CD4-positive, alpha-beta T cell treated with Interferon alpha-2 for 1 hour (primary cell): ENCODE results near the gene CTTNBP2NL.
"Not testable (repeated sequence)": the region's sequence is repeated elsewhere in the genome, so short reads cannot be mapped to it uniquely, and the experiment has no call there.

Experiments used
- DNase-seq, 2 donors: peaks; one replicate each; pipeline ENCODE4 v3.0.0-alpha.2; 2020 to 2022

CTTNBP2NL gene

DNA sequence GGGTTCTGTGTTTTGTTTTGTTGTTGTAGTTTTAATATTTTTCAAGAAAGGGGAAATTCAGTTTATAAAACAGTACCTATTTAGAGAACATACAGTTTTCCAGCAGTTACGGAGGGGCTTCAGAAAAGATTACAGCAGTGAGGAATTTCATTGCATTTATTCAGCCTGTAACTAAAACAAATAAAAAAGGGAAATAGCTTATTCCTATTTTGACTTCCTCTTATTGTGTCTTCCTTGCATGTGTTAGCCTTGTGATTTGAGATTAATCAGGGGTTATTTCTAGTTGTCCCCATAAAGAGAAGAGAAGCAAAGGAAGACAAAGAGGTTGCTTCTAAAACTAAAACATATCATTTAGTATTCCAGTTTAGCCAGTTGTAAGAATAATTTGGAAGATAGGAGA lies 35.0 kb downstream of the CTTNBP2NL start:
- DNase-seq = no peak

GRCh38 chr1:112435448-112435847 lies 39.4 kb downstream of the CTTNBP2NL start:
- DNase-seq = no peak

DNA sequence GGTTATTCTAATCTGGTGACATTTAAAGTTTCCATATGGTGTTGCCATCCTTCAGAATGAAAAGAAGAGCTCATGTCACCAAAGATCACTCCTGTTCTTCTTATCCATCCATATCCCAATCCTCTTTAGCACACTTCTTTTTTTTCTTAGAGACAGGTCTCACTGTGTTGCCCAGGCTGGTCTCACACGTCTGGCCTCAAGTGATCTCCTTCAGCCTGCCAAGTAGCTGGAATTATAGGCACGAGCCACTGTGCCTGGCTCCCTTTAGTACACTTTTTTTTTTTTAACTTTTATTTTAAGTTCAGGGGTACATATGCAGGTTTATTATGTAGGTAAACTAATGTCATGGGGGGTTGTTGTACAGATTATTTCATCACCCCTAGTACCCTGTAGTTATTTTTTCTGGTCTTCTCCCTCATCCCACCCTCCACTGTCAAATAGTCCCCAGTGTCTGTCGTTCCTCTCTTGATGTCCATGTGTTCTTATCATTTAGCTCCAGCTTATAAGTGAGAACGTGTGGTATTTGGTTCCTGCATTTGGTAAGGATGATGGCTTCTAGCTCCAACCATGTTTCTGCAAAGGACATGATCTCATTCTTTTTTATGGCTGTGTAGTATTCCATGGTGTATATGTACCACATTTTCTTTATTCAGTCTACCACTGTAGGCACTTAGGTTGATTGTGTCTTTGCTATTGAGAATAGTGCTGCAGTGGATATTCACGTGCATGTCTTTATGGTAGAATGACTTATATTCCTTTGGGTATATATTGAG lies 40.6 kb downstream of the CTTNBP2NL start:
- DNase-seq = no peak

DNA sequence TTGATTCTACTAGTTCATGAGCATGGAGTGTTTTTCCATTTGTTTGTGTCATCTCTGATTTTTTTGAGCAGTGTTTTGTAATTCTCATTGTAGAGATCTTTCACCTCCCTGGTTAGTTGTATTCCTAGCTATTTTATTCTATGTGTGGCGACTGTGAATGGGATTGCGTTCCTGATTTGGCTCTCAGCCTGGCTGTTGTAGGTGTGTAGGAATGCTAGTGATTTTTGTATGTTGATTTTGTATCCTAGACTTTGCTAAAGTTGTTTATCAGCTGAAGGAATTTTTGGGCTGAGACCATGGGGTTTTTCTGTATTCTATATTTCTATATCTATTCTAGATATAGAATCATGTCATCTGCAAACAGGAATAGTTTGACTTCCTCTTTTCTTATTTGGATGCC lies 42.1 kb downstream of the CTTNBP2NL start:
- not testable (repeated sequence) for DNase-seq

- no peak for DNase-seq
Measured at GRCh38 chr1:112439592-112439991, 43.6 kb downstream of the CTTNBP2NL start.

DNA sequence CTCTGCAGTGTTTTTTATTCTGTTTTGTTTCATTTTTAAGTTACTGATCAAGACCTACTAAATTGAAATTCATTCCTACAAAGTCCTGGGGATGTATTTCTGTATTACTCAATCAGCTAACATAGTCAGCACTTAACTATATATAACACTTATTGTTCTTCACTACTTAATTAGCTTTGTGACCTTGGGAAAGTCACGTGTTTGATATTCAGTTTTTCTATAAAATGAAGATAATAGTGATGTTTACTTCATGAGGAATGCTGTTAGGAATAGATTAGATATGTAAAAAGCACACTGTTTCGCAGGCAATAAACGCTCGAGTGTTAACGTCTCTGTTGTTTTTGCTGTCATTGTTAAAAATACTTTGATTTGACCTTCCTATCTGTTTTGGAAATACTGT lies 44.6 kb downstream of the CTTNBP2NL start:
- no peak for DNase-seq

- no peak for DNase-seq
Measured at GRCh38 chr1:112444269-112444668, 48.3 kb downstream of the CTTNBP2NL start.

DNA sequence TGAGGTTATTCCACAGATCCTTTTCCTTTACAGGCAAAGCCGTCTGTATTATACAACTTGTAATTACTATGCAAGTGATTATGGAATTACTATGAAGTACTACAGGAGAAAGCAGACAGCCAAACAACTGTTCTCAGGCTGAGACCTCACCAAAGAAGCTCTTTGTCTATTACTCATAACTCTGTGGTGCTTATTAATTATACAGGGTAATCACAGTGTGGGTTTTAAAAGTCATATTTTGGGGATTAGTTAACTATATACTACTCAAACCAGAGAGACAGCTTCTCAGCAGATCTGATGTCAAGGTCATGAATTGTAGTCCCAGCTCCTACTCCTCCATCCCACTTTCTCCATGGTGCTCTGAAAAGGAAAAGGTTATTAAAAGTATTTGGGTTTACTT lies 49.6 kb downstream of the CTTNBP2NL start:
- DNase-seq = no peak

GRCh38 chr1:112446411-112446810 lies 50.4 kb downstream of the CTTNBP2NL start:
- DNase-seq = no peak

DNA sequence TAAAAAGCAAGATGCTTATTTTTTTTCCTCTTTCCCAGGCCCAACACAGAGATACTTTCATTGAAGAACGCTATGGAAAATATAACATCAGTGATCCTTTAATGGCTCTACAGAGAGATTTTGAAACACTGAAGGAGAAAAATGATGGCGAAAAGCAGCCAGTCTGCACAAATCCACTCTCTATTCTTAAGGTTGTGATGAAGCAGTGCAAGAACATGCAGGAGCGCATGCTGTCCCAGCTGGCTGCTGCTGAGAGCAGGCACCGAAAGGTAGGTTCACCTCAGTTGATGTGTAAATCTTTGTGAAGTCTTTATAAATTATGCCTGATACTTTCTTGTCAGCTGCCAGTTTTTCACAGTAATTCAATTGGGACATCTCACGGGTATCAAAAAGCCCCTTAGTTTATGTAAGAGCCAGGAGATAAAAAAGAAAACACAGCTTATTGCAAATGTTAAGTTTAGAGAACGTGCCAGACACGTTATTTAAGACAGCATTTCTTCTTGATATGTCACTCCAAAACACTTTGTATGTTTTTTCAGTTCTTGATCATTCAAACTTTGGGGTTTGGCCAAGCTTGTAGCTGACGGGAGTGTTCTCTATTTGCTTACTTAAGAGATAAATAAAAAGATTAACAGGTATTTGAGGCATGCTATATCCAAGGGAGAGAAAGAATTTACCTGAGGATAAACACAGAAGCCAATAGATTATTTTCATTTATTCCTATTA lies 53.1 kb downstream of the CTTNBP2NL start:
- no peak for DNase-seq

- DNase-seq = no peak
Measured at GRCh38 chr1:112449630-112449983, 53.6 kb downstream of the CTTNBP2NL start.

DNA sequence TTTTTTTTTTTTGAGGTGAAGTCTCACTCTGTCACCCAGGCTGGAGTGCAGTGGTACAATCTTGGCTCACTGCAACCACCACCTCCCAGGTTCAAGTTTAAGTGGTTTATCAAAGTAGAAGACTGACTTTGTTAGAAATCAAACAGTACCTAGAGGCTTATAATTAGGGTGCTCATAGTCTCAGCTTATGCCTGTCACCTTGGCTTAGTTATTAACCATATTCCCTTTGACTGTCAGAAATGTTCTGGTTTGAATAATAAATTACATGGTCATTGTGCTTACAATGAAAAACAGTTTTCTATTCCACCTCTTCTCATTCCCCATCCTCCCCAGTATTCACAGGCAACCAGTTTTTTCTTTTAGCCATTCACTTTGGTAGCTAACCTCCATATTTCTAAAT lies 54.8 kb downstream of the CTTNBP2NL start:
- no peak for DNase-seq

GRCh38 chr1:112451301-112451700 lies 55.3 kb downstream of the CTTNBP2NL start:
- DNase-seq = not testable (repeated sequence)

DNA sequence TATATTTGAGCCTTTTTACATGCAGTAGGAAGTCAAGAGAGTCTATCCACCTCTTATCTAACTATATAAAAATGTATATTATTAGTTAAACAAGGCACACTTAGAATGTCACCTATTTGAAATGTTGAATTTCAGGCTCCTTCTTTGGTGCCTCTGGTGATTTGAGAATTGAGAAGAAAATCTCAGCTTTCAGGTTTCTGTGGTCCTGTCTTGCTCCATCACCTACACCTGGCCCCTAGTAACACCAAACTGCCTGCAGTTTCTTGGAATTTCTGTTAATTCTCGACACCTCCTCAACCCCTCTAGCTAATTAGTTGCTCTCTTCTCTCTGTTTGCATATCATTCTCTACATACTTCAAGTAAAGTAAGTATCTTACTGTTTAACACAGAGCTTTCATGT lies 57.9 kb downstream of the CTTNBP2NL start:
- no peak for DNase-seq

DNA sequence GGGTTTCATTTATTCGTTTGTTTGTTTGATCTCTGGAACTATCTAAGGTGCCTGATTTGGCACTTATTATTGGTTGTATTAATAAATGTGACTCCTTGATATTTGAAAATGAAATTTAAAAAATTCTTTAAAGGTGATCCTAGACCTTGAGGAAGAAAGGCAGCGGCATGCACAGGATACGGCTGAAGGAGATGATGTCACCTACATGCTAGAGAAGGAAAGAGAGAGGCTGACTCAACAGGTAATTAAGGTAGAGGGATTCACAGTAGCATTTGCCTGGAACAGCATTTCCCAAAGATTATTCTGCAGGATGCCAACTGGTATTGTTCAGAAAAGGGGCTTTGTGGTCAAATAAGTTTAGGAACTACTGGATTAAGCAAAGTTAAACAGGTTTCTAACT lies 58.3 kb downstream of the CTTNBP2NL start:
- DNase-seq = no peak

- DNase-seq = no peak
Measured at GRCh38 chr1:112457241-112457640, 61.2 kb downstream of the CTTNBP2NL start.

GRCh38 chr1:112457955-112458354 lies 61.9 kb downstream of the CTTNBP2NL start:
- no peak for DNase-seq

DNA sequence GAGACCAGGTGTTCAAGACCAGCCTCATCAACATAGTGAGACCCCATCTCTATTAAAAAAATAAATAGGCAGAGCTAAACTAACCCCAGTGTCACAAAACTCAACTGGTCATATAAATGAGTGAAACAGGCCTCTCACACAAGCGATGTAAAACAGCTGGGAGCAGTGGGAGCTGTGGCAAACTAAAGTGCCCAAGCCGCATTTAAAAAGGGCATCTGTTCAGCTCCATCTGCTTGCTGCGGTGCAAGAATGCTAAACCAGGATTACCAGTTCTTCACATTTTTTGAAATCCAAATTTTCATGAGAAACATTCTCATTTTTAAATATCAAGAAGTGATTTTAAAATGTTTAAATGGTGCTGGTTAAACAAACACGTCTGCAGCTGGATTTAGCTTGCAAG lies 62.7 kb downstream of the CTTNBP2NL start:
- no peak for DNase-seq

GRCh38 chr1:112460615-112461014 lies 64.6 kb downstream of the CTTNBP2NL start:
- DNase-seq = no peak

GRCh38 chr1:112461200-112461871 lies 65.3 kb downstream of the CTTNBP2NL start:
- DNase-seq = no peak

GRCh38 chr1:112462953-112463279 lies 66.9 kb downstream of the CTTNBP2NL start:
- no peak for DNase-seq

DNA sequence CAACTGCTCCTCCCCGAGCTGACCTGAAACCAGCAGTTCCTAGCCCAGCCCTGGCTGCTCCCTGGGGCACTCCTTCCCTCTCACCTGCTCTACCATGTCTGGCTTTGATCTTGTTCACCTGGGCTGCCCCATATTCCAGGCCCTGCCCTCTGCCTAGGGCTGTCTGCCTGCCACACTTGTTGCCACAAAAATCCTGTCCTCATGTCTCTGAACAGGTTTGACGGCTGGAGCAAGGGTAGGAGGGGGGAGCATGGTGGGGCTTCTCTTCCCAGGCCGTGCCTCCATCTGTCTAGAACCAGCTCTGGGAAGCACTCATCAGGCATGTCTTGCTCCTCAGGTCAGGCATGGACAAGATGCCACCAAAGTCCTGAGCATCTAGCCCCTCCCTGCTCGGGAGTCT lies 68.5 kb downstream of the CTTNBP2NL start:
- DNase-seq = no peak

DNA sequence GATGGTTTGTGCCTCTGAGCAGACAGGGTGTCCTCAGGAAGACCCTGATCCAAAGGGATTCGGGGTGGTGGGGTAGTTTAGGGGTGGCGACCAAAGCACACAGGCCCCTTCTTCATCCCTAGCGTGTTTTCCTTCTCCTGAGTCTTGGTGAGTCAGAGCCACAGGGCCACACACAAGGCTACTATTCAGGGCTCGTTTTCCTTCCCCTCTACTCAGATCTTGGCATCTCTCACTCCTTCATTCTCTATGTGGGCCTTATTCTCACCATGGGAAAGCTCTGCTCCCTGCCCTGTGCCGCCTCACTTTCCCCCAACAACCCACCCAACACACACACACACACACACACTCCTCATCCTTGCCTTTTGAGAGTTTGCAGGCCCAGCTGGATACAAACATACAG lies 69.1 kb downstream of the CTTNBP2NL start:
- no peak for DNase-seq

DNA sequence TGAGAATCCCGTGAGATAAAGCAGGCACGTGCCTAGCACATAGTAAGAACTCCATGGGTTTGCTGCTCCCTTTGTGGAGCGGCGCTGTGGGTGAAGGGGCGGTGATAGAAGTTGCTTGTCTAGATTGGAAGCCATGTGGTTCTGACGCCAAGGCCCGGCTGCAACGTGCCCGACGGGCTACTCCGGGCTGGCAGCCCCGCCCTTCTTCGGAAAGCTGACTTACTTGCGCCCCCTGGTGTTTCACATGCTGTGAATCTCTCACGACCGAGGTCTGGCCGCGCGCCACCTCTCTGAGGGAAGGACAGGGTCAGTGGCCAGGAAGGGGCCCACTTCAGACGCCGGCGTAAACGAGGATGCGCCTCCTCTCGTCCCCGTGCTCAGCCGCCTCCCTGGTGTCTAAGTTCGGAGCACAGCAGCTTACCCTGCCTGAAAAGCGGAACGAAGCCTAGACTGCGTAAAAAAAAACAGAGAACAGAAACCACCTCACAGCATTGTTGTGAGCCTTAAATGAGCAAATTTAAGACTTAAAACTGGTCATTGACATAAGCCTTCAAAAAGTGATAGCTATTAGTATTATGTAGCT lies 70.2 kb downstream of the CTTNBP2NL start:
- peak; percentile 87 to 90 for DNase-seq
